ENCODE measurements around the gene AGTPBP1. TPM values are rescaled to one million over a fixed set of nuclear protein-coding genes. Genes with fewer than 3 reads are reported as not detected.

AGTPBP1 gene
- total and polyA plus RNA-seq, 9 of the 15 experiments (the other 6 are each of a cell fraction or from before 2014, with no cell fraction given) = 1.4 to 7.9 (median 4.6) TPM

DNA sequence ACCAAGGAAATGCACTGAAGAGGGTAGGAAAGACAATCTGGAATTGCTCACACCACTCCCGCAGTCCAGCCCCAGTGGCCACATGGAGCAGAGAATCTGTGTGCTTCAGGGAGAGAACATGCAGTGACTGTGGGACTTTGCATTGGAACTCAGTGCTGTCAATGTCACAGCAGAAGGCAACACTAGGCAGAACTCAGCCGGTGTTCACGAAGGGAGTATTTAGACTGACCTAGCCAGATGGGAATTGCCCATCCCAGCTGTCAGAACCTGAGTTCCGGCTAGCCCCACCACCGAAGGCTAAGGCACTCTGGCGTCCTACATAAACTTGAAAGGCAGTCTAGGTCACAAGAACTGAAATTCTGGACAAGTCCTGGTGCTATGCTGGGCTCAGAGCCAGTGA, 139.0 kb downstream of the AGTPBP1 start:
- TF ChIP-seq STAT6 (CRISPR knock-in tag; IDR thresholded peaks at IDR 0.05) = no peak
- no peak for TF ChIP-seq ZNF780A (CRISPR knock-in tag; IDR thresholded peaks at IDR 0.05)
- no peak overlapping the region for H3K27ac ChIP-seq (ENCODE audit: extremely low read depth, low read depth, low read length)
- H3K4me2 ChIP-seq (ENCODE audit: insufficient read depth, low read length) = no peak overlapping the region
- 56% methylated on average over 3 of the region's 6 CpGs for WGBS (ENCODE audit: insufficient coverage, low coverage, missing lambda C conversion rate)
- BruUV-seq (replicated peaks) = no TSS peak
- H3K27me3 ChIP-seq (ENCODE audit: control insufficient read depth in 2 of 2, insufficient read depth in 2 of 2, low read length in 2 of 2) = no peaks in the 10 kb centered on the region
- H3K9me3 ChIP-seq (replicated peaks; ENCODE audit: control insufficient read depth, insufficient read depth, low read depth, low read length) = no peaks in the 10 kb centered on the region
- ChIA-PET CTCF (ENCODE audit: low intra/inter-chr PET ratio) (no interaction called here), POLR2A (no interaction called here)
- no peak overlapping the region for H2AFZ ChIP-seq (ENCODE audit: low read depth, low read length)
- FAIRE-seq = no peak
- H3K9me1 ChIP-seq (ENCODE audit: control insufficient read depth, insufficient read depth, low read length) = no peaks in the 10 kb centered on the region
- no peak overlapping the region for H3K9ac ChIP-seq (ENCODE audit: insufficient read depth in 1 of 2, low read depth in 2 of 2, low read length in 2 of 2)
- no peaks in the 10 kb centered on the region for H3K79me2 ChIP-seq (ENCODE audit: control insufficient read depth, insufficient read depth, low read length)
- no peak for ATAC-seq
- H3K4me1 ChIP-seq (replicated peaks in 1 of 2; ENCODE audit: control insufficient read depth in 2 of 2, insufficient read depth in 2 of 2, low read length in 2 of 2) = no peaks in the 10 kb centered on the region
- no peak for DNase-seq (ENCODE audit: extremely low read depth in 1 of 4, low spot score in 3 of 4)
- no peaks in the 10 kb centered on the region for H3K36me3 ChIP-seq (ENCODE audit: control insufficient read depth, insufficient read depth, low read length)
- H4K20me1 ChIP-seq (replicated peaks; ENCODE audit: control insufficient read depth, insufficient read depth, low read length) = no peaks in the 10 kb centered on the region
- intact Hi-C loops (cut with micrococcal nuclease) (no loop called here), in situ Hi-C loops (cut with MboI) (no loop called here)
- H3K4me3 ChIP-seq = no peak overlapping the region

GRCh38 chr9:85600675-85601263, 141.0 kb downstream of the AGTPBP1 start:
- Histone ChIP-seq H3K27me3 (ENCODE audit: control insufficient read depth in 2 of 2, insufficient read depth in 2 of 2, low read length in 2 of 2) (no peaks in the 10 kb centered on the region), H3K9ac (ENCODE audit: insufficient read depth in 1 of 2, low read depth in 2 of 2, low read length in 2 of 2) (no peak overlapping the region; a peak in 1 of 4 replicates), H3K79me2 (ENCODE audit: control insufficient read depth, insufficient read depth, low read length) (no peaks in the 10 kb centered on the region), H3K9me1 (ENCODE audit: control insufficient read depth, insufficient read depth, low read length) (no peaks in the 10 kb centered on the region), H3K27ac (ENCODE audit: extremely low read depth, low read depth, low read length) (no peak overlapping the region), H3K4me3 (no peak overlapping the region), H2AFZ (ENCODE audit: low read depth, low read length) (no peak overlapping the region), H3K4me2 (ENCODE audit: insufficient read depth, low read length) (no peak overlapping the region), H4K20me1 (replicated peaks; ENCODE audit: control insufficient read depth, insufficient read depth, low read length) (no peaks in the 10 kb centered on the region), H3K9me3 (replicated peaks; ENCODE audit: control insufficient read depth, insufficient read depth, low read depth, low read length) (no peaks in the 10 kb centered on the region), H3K4me1 (replicated peaks in 1 of 2; ENCODE audit: control insufficient read depth in 2 of 2, insufficient read depth in 2 of 2, low read length in 2 of 2) (no peaks in the 10 kb centered on the region), H3K36me3 (ENCODE audit: control insufficient read depth, insufficient read depth, low read length) (no peaks in the 10 kb centered on the region)
- BruUV-seq (replicated peaks) = no TSS peak
- intact Hi-C loops (cut with micrococcal nuclease) = no loop called here
- ATAC-seq (no peak), DNase-seq (ENCODE audit: extremely low read depth in 1 of 4, low spot score in 3 of 4) (no peak), FAIRE-seq (no peak)
- CTCF ChIA-PET (ENCODE audit: low intra/inter-chr PET ratio) = no interaction called here
- WGBS (ENCODE audit: insufficient coverage, low coverage, missing lambda C conversion rate) = 11% methylated on average over 7 of the region's 8 CpGs
- in situ Hi-C loops (cut with MboI) = no loop called here
- POLR2A ChIA-PET = no interaction called here
- TF ChIP-seq ATF2 (CRISPR knock-in tag; IDR thresholded peaks at IDR 0.05) (no peak), SNRNP70 (optimal IDR thresholded peaks at IDR 0.05; ENCODE audit: low read depth, low read length) (no peak), ZMIZ1 (IDR thresholded peaks at IDR 0.05; ENCODE audit: low read depth in 2 of 2, low read length in 2 of 2) (no peak), TRIM28 (IDR thresholded peaks at IDR 0.05) (no peak), LARP7 (IDR thresholded peaks at IDR 0.05) (no peak)

All from K562 (cell line).